ENCODE data around the gene ETS2. TPM values are rescaled to one million over a fixed set of nuclear protein-coding genes. Genes with fewer than 3 reads are reported as not detected.

Gene ETS2
- total RNA-seq, 1 donor from 2014 or later, result 16.2 TPM

DNA sequence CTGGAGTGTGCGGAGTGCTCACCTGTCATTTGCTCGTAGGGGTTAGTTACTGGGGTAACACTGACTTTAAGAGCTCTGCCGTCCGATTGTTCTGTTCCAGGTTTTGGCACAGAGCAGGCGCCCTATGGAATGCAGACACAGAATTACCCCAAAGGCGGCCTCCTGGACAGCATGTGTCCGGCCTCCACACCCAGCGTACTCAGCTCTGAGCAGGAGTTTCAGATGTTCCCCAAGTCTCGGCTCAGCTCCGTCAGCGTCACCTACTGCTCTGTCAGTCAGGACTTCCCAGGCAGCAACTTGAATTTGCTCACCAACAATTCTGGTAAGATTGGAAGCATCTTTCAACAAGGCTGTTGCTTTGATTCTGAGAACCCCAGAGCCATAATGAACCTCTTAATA lies 12.6 kb downstream of the ETS2 start:
- peaks cover 25% of the 10 kb centered on the region for H3K36me3 Mint-ChIP-seq (ENCODE audit: unreplicated experiment)
- no peaks in the 10 kb centered on the region for H3K4me1 Mint-ChIP-seq (ENCODE audit: low read depth, unreplicated experiment)
- TF ChIP-seq, protein P1, sequence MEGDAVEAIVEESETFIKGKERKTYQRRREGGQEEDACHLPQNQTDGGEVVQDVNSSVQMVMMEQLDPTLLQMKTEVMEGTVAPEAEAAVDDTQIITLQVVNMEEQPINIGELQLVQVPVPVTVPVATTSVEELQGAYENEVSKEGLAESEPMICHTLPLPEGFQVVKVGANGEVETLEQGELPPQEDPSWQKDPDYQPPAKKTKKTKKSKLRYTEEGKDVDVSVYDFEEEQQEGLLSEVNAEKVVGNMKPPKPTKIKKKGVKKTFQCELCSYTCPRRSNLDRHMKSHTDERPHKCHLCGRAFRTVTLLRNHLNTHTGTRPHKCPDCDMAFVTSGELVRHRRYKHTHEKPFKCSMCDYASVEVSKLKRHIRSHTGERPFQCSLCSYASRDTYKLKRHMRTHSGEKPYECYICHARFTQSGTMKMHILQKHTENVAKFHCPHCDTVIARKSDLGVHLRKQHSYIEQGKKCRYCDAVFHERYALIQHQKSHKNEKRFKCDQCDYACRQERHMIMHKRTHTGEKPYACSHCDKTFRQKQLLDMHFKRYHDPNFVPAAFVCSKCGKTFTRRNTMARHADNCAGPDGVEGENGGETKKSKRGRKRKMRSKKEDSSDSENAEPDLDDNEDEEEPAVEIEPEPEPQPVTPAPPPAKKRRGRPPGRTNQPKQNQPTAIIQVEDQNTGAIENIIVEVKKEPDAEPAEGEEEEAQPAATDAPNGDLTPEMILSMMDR (IDR thresholded peaks at IDR 0.05; ENCODE audit: partially characterized antibody, unreplicated experiment), result no peak
- no peak overlapping the region for H3K27ac Mint-ChIP-seq (ENCODE audit: unreplicated experiment)
- no peak overlapping the region for H3K4me3 Mint-ChIP-seq (ENCODE audit: unreplicated experiment)
- DNase-seq, result no peak
- H3K9me3 Mint-ChIP-seq (ENCODE audit: unreplicated experiment), result no peaks in the 10 kb centered on the region
- H3K27me3 Mint-ChIP-seq (ENCODE audit: unreplicated experiment), result no peaks in the 10 kb centered on the region

DNA sequence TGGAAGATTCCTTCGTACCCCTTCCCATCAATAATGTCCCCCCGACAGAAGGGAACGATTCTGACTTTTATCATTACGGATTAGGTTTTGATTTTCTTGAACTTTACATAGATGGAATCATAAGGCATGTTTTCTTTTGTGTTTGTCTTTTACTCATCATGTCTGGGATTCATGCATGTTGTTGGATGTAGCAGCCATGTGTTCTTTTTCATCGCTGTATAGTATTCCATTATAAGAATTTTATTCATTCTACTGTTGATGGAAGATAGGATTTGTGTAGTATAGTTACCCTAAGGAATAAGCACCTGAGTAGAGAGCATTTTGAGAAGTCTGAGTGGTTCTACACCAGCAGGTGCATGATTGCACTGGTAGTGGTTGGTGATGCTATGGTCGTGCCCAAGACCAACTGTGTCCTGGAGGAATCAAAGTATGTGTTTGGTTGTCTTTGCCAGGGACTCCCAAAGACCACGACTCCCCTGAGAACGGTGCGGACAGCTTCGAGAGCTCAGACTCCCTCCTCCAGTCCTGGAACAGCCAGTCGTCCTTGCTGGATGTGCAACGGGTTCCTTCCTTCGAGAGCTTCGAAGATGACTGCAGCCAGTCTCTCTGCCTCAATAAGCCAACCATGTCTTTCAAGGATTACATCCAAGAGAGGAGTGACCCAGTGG lies 13.5 kb downstream of the ETS2 start:
- no peak overlapping the region for H3K27ac Mint-ChIP-seq (ENCODE audit: unreplicated experiment)
- H3K27me3 Mint-ChIP-seq (ENCODE audit: unreplicated experiment), result no peaks in the 10 kb centered on the region
- TF ChIP-seq, protein P1 (IDR thresholded peaks at IDR 0.05; ENCODE audit: partially characterized antibody, unreplicated experiment), result no peak
- DNase-seq, result no peak
- H3K4me1 Mint-ChIP-seq (ENCODE audit: low read depth, unreplicated experiment), result no peaks in the 10 kb centered on the region
- no peaks in the 10 kb centered on the region for H3K9me3 Mint-ChIP-seq (ENCODE audit: unreplicated experiment)
- H3K36me3 Mint-ChIP-seq (ENCODE audit: unreplicated experiment), result peaks cover 23% of the 10 kb centered on the region
- no peak overlapping the region for H3K4me3 Mint-ChIP-seq (ENCODE audit: unreplicated experiment)

DNA sequence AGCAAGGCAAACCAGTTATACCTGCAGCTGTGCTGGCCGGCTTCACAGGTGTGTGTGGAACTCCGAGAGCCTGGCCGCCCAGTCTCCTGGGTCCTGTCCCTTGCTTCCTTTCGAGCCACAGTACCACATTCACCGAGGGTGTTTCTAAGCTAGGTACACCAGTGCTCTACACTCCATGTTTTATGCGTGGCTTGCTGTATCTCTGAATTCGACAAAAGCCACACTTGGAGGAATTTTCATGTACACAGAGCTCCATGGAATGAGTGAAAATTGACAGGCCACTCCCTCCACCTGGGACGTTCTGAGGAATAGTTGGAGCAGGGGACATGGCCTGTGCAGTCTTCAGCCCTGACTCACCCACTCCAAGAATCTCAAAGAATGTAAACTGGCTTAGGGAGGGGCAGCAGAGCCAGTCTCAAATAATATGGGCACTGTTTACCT lies 14.0 kb downstream of the ETS2 start:
- Mint-ChIP-seq H3K27me3 (ENCODE audit: unreplicated experiment) (no peaks in the 10 kb centered on the region), H3K4me1 (ENCODE audit: low read depth, unreplicated experiment) (no peaks in the 10 kb centered on the region), H3K4me3 (ENCODE audit: unreplicated experiment) (no peak overlapping the region), H3K36me3 (ENCODE audit: unreplicated experiment) (peaks cover 18% of the 10 kb centered on the region), H3K9me3 (ENCODE audit: unreplicated experiment) (no peaks in the 10 kb centered on the region), H3K27ac (ENCODE audit: unreplicated experiment) (no peak overlapping the region)
- DNase-seq, result no peak
- TF ChIP-seq, protein P1 (IDR thresholded peaks at IDR 0.05; ENCODE audit: partially characterized antibody, unreplicated experiment), result no peak

DNA sequence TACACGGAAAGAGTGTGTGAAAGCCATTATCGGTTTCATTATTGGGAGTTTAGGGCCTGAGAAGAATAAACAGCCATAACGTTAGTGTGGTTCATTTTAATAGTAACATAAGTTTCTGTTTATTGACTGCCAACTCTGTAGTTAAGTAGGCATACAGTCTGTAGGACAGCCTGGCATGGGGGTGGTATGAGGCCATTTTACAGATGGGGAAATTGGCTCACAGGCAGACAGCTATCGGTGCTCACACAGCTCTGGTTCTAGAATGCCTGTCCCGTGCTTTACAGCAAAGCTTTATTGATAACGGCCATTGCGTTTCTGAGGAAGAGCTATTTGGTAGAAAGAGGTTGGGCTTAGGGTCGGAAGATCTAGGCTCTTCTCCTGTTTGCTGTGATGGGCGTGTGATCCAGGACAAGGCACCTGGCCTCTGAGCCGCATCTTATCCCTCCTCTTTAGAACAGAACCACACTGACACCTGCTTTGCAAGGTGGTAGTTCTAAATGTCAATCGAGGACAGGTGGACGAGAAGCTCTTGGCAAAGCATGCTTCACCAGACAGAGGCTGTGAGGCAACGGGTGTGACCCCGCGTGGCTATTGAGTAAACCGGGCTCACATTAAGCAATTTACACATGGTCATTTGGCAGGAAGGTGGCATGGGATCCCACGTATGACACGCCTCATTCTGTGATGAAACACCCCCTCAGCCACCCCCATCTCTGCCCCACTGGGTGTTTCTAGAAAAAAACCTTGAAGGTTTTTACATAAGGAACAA lies 14.9 kb downstream of the ETS2 start:
- Mint-ChIP-seq H3K27ac (ENCODE audit: unreplicated experiment) (no peak overlapping the region), H3K36me3 (ENCODE audit: unreplicated experiment) (peaks cover 13% of the 10 kb centered on the region), H3K9me3 (ENCODE audit: unreplicated experiment) (no peaks in the 10 kb centered on the region), H3K4me3 (ENCODE audit: unreplicated experiment) (no peak overlapping the region), H3K27me3 (ENCODE audit: unreplicated experiment) (no peaks in the 10 kb centered on the region), H3K4me1 (ENCODE audit: low read depth, unreplicated experiment) (no peaks in the 10 kb centered on the region)
- TF ChIP-seq, protein P1 (IDR thresholded peaks at IDR 0.05; ENCODE audit: partially characterized antibody, unreplicated experiment), result no peak
- DNase-seq, result no peak

DNA sequence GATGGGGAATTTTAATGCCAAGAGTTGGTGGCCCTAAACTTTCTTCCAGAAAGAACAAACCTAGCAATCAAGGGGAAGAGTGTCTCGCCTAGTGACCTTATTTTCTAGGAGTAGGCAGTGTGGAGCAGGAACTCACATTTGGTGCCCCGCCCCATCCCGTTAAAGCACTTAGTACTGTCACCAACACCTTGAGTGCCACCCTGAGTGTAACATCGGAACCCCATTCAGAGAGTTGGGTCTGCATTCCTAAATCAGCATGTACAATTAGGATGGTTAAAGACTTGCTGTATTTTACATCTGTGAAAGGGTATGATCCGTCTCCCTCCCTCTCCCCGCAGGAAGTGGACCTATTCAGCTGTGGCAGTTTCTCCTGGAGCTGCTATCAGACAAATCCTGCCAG lies 15.5 kb downstream of the ETS2 start:
- TF ChIP-seq, protein P1 (IDR thresholded peaks at IDR 0.05; ENCODE audit: partially characterized antibody, unreplicated experiment), result no peak
- Mint-ChIP-seq H3K4me3 (ENCODE audit: unreplicated experiment) (no peak overlapping the region), H3K36me3 (ENCODE audit: unreplicated experiment) (peaks cover 13% of the 10 kb centered on the region), H3K4me1 (ENCODE audit: low read depth, unreplicated experiment) (no peaks in the 10 kb centered on the region), H3K27me3 (ENCODE audit: unreplicated experiment) (no peaks in the 10 kb centered on the region), H3K9me3 (ENCODE audit: unreplicated experiment) (no peaks in the 10 kb centered on the region), H3K27ac (ENCODE audit: unreplicated experiment) (no peak overlapping the region)
- no peak for DNase-seq

Data from glutamatergic neuron (in vitro differentiated cells).